B cell (primary cell): ENCODE data around the gene LINC00305. TPM values are rescaled to one million over a fixed set of nuclear protein-coding genes. Genes with fewer than 3 reads are reported as not detected.

Source experiments
- ATAC-seq: fragments of 200-7000 bp; cut with Tn5 transposase; one replicate; pipeline ENCODE4 v1.10.0; 2021; ENCODE audit warnings: low read depth, mild to moderate bottlenecking, moderate number of reproducible peaks, moderate library complexity
- CTCF ChIA-PET: fragments of 350-600 bp; sonication (Branson Sonifier 250); formaldehyde crosslinking; loops from one replicate; lab custom pipeline; 2021; ENCODE audit warnings: antibody characterized with exemption, inconsistent platforms; lab: Charles Lee
- POLR2A ChIA-PET: fragments of 350-600 bp; sonication (Branson Sonifier 250); formaldehyde crosslinking; loops from one replicate; lab custom pipeline; 2021; ENCODE audit warnings: antibody characterized with exemption; lab: Charles Lee
- DNase-seq: peaks from one replicate; pipeline ENCODE4 v3.0.0; 2013
- H2AFZ ChIP-seq: 2 replicates; pipeline ENCODE4 v1.6.1; 2012; ENCODE audit warnings: mild to moderate bottlenecking, low read depth, low read length; ENCODE audit not compliant: insufficient read depth, poor library complexity, severe bottlenecking
- H3K27ac ChIP-seq, 2 donors: 1 replicate in 1 of 2; 2 replicates in 1 of 2; pipeline ENCODE4 v1.5.1; 2012 to 2013; ENCODE audit warnings: low read length in 2 of 2, mild to moderate bottlenecking in 2 of 2, moderate library complexity in 1 of 2
- H3K27me3 ChIP-seq, 4 experiments: fragments of 200-600 bp in 1 of 4; sonication (generic) in 1 of 4; replicated peaks in 1 of 4; 1 replicate in 2 of 4; 2 replicates in 2 of 4; pipeline versions ENCODE4 v1.6.1 to v1.7.0; 2013 to 2016; ENCODE audit warnings: low read length in 3 of 4, mild to moderate bottlenecking in 2 of 4, mixed read lengths in 1 of 4, moderate library complexity in 1 of 4; ENCODE audit not compliant: insufficient read depth in 4 of 4, control insufficient read depth in 3 of 4; ENCODE audit errors: control extremely low read depth in 1 of 4
- H3K36me3 ChIP-seq, 2 experiments: replicated peaks in 1 of 2; 1 replicate in 1 of 2; 2 replicates in 1 of 2; pipeline versions ENCODE4 v1.6.1 to v1.7.1; 2013; ENCODE audit warnings: low read length in 1 of 2; ENCODE audit not compliant: insufficient read depth in 2 of 2, control insufficient read depth in 1 of 2; ENCODE audit errors: control extremely low read depth in 1 of 2, extremely low read depth in 1 of 2
- H3K4me1 ChIP-seq, 2 donors: fragments of 200-600 bp in 1 of 2; sonication (generic) in 1 of 2; 1 replicate in 1 of 2; 2 replicates in 1 of 2; pipeline versions ENCODE4 v1.5.1 to v1.6.1; 2013 to 2017; ENCODE audit warnings: low read length in 2 of 2; ENCODE audit not compliant: control insufficient read depth in 2 of 2, insufficient read depth in 2 of 2
- H3K4me2 ChIP-seq: replicated peaks from 2 replicates; pipeline ENCODE3; 2012; ENCODE audit warnings: mild to moderate bottlenecking, low read depth, low read length; ENCODE audit not compliant: poor library complexity, severe bottlenecking
- H3K4me3 ChIP-seq, 5 experiments: fragments of 200-600 bp in 1 of 5; sonication (generic) in 1 of 5; 1 replicate in 3 of 5; 2 replicates in 2 of 5; pipeline versions ENCODE4 v1.5.1 to v1.7.0; 2011 to 2016; ENCODE audit warnings: low read length in 4 of 5, mild to moderate bottlenecking in 4 of 5, low read depth in 2 of 5, control low read depth in 1 of 5, moderate library complexity in 1 of 5; ENCODE audit not compliant: insufficient read depth in 1 of 5; ENCODE audit errors: control extremely low read depth in 1 of 5, extremely low read depth in 1 of 5
- H3K79me2 ChIP-seq: fragments of 200-600 bp; sonication (generic); one replicate; pipeline ENCODE4 v1.6.0; 2016; ENCODE audit warnings: low read length; ENCODE audit not compliant: control insufficient read depth, insufficient read depth
- H3K9ac ChIP-seq: fragments of 200-600 bp; sonication (generic); 2 replicates; pipeline ENCODE4 v1.6.1; 2017; ENCODE audit warnings: mild to moderate bottlenecking, low read length, moderate library complexity
- H3K9me3 ChIP-seq, 3 donors: one replicate each; pipeline versions ENCODE4 v1.6.1 to v1.7.1; 2013; ENCODE audit warnings: low read length in 2 of 3; ENCODE audit not compliant: control insufficient read depth in 2 of 3, insufficient read depth in 1 of 3; ENCODE audit errors: control extremely low read depth in 1 of 3
- H4K20me1 ChIP-seq: 2 replicates; pipeline ENCODE4 v1.6.0; 2012; ENCODE audit warnings: mild to moderate bottlenecking, low read length; ENCODE audit not compliant: insufficient read depth, control insufficient read depth, poor library complexity, severe bottlenecking
- H3K27ac Mint-ChIP-seq: one replicate; pipeline ENCODE4 v1.8.0; 2021; ENCODE audit warnings: mixed read lengths
- H3K27me3 Mint-ChIP-seq: one replicate; pipeline ENCODE4 v1.8.0; 2021; ENCODE audit warnings: mixed read lengths
- H3K4me1 Mint-ChIP-seq: one replicate; pipeline ENCODE4 v1.8.0; 2021; ENCODE audit warnings: mixed read lengths
- H3K4me3 Mint-ChIP-seq: one replicate; pipeline ENCODE4 v1.8.0; 2021; ENCODE audit warnings: mixed read lengths
- H3K9me3 Mint-ChIP-seq: one replicate; pipeline ENCODE4 v1.8.0; 2022; ENCODE audit warnings: mixed read lengths; ENCODE audit not compliant: insufficient read depth
- CTCF ChIP-seq: fragments of 200-600 bp; IDR thresholded peaks from one replicate; pipeline ENCODE4 v1.8.0; 2022; ENCODE audit warnings: antibody characterized with exemption, mild to moderate bottlenecking
- EZH2 ChIP-seq: IDR thresholded peaks from 2 replicates; pipeline ENCODE4 v1.6.1; 2012; ENCODE audit warnings: borderline replicate concordance, low read depth, mild to moderate bottlenecking, moderate library complexity, low read length; ENCODE audit not compliant: insufficient read depth, poor library complexity, severe bottlenecking
- WGBS: methylation state at CpG from one replicate; pipeline ENCODE4 v1.1.5; 2013; ENCODE audit warnings: missing lambda C conversion rate; ENCODE audit not compliant: insufficient coverage; 5-methylcytosine and 5-hydroxymethylcytosine counted together
- intact Hi-C: fragments of 100-400 bp; cut with micrococcal nuclease; formaldehyde crosslinking; loops from one replicate; pipeline ENCODE4 v1.10.0; 2022
- polyA plus RNA-seq: library from polyadenylated mRNA; depleted of rRNA; stranded (reverse); fragments of >200 nt; gene quantifications from 2 replicates; pipeline ENCODE4 v1.2.3, GENCODE V29; 2012
- total RNA-seq, 2 donors: library from RNA; stranded (reverse); fragments of 120-200 nt in 1 of 2; gene quantifications; 1 replicate in 1 of 2; 2 replicates in 1 of 2; pipeline versions ENCODE4 v1.2.3 to v1.2.4, GENCODE V29; 2013 to 2022

LINC00305 gene
- total and polyA plus RNA-seq, 2 donors (not counting 1 experiment from before 2014, with no cell fraction given) = not detected

- Histone ChIP-seq H4K20me1 (no peaks in the 10 kb centered on the region), H2AFZ (no peak overlapping the region), H3K79me2 (no peaks in the 10 kb centered on the region), H3K4me3 (no peak overlapping the region), H3K9ac (no peak overlapping the region), H3K27ac (no peak overlapping the region), H3K4me2 (no peak overlapping the region), H3K4me1 (no peaks in the 10 kb centered on the region), H3K27me3 (no peaks in the 10 kb centered on the region), H3K36me3 (no peaks in the 10 kb centered on the region), H3K9me3 (no peaks in the 10 kb centered on the region)
- Mint-ChIP-seq H3K4me1 (no peaks in the 10 kb centered on the region), H3K27me3 (no peaks in the 10 kb centered on the region), H3K27ac (no peak overlapping the region), H3K4me3 (no peak overlapping the region), H3K9me3 (no peaks in the 10 kb centered on the region)
- intact Hi-C loops = no loop called here
- ChIA-PET POLR2A (no interaction called here), CTCF (no interaction called here)
- TF ChIP-seq CTCF = no peak
- no peak for TF ChIP-seq EZH2
- no peak for ATAC-seq
- WGBS = 100% methylated on average over 4 of the region's 5 CpGs
- no peak for DNase-seq
Observed at GRCh38 chr18:64179556-64180080, 30.7 kb upstream of the LINC00305 start.

GRCh38 chr18:64178860-64179259, 30.0 kb upstream of the LINC00305 start:
- no peak overlapping the region for H2AFZ ChIP-seq
- no peaks in the 10 kb centered on the region for H3K36me3 ChIP-seq
- intact Hi-C loops = no loop called here
- no peak overlapping the region for H3K27ac Mint-ChIP-seq
- POLR2A ChIA-PET = no interaction called here
- no peaks in the 10 kb centered on the region for H3K27me3 Mint-ChIP-seq
- H3K79me2 ChIP-seq = no peaks in the 10 kb centered on the region
- no peak for TF ChIP-seq EZH2
- no peak for TF ChIP-seq CTCF
- WGBS = no CpG with 5 or more reads among the region's 5 CpGs
- no peaks in the 10 kb centered on the region for H3K9me3 Mint-ChIP-seq
- no peak overlapping the region for H3K9ac ChIP-seq
- DNase-seq (no peak), ATAC-seq (no peak)
- no peak overlapping the region for H3K4me3 ChIP-seq
- no peak overlapping the region for H3K27ac ChIP-seq
- no peaks in the 10 kb centered on the region for H3K4me1 ChIP-seq
- CTCF ChIA-PET = no interaction called here
- H3K4me1 Mint-ChIP-seq = no peaks in the 10 kb centered on the region
- H4K20me1 ChIP-seq = no peaks in the 10 kb centered on the region
- H3K9me3 ChIP-seq = no peaks in the 10 kb centered on the region
- H3K27me3 ChIP-seq = no peaks in the 10 kb centered on the region
- H3K4me3 Mint-ChIP-seq = no peak overlapping the region
- H3K4me2 ChIP-seq = no peak overlapping the region
